IPS-NIHi7 (cell line): Measurements from ENCODE around the gene GAL3ST2.
"Not testable (repeated sequence)": the region's sequence is repeated elsewhere in the genome, so short reads cannot be mapped to it uniquely, and the experiment has no call there.

Experiments
- DNase-seq: peaks from one replicate; pipeline ENCODE4 v3.0.0; 2012; ENCODE audit warnings: mixed read lengths; ENCODE audit errors: extremely low spot score

The GAL3ST2 gene

DNA sequence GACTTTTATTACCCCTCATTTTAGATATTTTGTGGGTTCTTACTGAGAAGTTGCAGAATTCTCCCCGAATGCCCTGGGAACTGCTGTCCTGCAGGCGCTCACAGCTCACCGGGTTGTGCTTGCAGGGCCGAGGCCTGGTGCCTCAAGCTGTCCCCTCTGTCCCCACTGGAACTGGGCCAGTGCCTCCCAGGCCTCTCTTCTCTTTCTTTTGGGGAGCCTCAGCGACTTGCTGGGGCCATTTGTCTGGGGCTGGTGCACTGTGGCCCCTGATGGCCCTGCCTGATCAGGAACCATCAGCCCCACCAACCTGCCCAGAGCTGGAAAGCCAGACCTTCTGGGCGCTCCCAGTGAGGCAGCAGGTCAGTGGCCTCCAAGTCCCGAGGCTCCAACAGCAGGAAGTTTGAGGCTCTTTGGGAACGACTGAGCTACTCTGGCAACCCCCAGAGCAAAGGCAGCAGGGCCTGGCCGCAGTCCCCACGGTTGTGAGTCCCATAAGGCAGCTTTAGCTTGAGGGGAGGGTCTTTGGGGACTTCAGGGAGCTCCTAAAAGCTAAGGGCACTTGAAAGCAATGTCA, 17.7 kb downstream of the GAL3ST2 start:
- no peak for DNase-seq

GRCh38 chr2:241795021-241795999, 18.7 kb downstream of the GAL3ST2 start:
- DNase-seq: no peak

DNA sequence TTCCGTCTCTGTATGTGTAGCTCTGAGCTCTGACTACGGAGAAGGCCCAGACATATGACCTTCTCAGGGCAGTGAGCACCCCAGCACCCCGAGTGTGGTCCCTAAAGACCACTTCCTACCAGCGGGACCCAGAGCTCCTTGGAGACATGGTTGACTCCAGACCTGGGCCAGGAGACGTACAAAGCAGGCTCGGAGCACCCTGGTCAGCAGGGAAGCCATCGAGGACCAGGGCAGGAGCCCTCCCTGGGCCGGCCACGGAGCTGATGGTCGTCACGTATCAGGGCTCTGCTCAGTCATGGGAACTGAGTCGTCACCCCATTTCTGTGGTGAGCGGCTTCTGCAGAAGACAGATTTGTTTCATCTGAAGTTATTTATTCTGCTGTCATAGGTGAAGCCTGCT, 19.6 kb downstream of the GAL3ST2 start:
- DNase-seq: no peak

DNA sequence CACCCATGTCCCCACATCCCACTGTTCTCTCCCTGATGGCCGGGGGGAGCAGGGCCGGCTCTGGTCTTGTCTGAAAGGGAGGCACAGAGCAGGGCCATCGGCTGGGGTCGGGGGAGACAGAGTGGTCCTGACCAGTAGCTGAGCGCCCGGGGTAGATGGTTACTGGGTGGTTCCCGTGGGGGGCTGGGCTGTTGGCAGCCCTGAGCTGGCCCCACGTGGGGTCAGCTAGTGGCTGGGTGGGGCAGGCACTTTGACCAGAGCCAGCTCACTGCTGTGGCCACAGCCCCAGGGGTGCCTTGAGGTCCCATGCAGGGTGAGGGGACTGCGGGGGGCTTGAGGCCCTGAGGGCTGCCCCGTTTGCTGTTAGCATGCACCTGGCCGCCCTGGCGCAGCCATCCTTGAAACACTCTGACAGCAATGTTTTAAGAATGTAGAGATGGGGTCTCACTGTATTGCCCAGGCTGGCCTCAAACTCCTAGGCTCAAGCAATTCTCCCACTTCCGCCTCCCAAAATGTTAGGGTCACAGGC, 20.1 kb downstream of the GAL3ST2 start:
- no peak for DNase-seq

DNA sequence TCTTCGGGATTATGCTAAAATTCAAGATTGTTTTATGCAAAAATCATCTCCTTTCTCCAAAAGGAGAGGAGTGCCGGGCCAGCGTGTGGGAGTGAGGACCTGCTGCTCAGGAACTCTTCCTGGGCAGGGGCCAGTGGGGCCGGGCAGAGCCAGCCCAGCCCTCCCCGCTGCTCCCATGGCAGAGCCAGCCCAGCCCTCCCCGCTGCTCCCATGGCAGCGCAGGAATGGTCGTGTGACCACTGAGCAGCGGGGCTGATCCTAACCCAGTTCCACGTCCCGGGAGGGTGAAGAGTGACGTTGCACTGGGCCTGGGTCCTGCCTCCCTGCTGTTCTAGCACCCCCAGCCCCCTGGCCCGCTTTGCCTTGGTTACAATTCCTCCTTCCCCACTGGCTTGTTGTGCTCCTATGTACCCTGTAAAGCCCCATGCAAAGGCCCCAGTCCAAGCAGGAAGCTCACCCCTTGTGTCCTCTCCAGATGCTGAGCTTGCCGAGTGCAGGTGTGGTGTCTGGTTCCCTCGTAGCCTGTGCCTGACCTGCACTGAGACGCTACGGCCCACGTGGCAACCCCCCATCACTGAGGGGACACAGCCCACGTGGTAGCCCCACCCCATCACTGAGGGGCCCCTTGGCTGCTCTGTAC, 20.9 kb downstream of the GAL3ST2 start:
- DNase-seq: no peak

DNA sequence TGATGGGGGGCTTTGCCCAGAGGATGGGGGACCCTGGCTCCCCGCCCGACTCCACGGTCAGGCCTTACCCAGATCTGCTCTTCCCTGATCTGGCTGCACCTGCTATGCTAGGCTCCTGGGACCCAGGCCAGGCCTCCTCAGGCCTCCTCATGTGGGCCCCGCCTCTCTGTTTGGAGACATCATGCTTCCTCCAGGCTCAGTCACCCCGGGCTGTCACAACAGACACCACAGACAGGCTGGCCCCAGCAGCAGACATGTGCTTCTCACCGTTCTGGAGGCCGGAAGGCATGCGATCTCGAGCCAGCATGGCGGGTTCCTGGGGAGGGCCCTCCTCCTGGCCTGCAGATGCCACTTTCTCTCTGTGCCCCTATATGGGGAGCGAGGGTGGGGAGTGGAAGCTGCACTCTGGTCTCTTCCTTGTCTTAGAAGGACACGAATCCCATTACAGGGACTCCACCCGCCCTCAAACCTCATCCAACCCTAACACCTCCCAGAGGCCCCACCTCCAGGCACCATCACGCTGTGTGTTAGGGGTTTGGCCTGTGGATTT, 21.5 kb downstream of the GAL3ST2 start:
- peak; percentile 10 for DNase-seq

- DNase-seq: no peak
Measured at GRCh38 chr2:241798631-241799521, 22.3 kb downstream of the GAL3ST2 start.

GRCh38 chr2:241799522-241800197, 23.0 kb downstream of the GAL3ST2 start:
- DNase-seq: no peak

GRCh38 chr2:241800198-241800903, 23.7 kb downstream of the GAL3ST2 start:
- not testable (repeated sequence) for DNase-seq

GRCh38 chr2:241801611-241802420, 25.2 kb downstream of the GAL3ST2 start:
- peak; percentile 74 for DNase-seq

DNA sequence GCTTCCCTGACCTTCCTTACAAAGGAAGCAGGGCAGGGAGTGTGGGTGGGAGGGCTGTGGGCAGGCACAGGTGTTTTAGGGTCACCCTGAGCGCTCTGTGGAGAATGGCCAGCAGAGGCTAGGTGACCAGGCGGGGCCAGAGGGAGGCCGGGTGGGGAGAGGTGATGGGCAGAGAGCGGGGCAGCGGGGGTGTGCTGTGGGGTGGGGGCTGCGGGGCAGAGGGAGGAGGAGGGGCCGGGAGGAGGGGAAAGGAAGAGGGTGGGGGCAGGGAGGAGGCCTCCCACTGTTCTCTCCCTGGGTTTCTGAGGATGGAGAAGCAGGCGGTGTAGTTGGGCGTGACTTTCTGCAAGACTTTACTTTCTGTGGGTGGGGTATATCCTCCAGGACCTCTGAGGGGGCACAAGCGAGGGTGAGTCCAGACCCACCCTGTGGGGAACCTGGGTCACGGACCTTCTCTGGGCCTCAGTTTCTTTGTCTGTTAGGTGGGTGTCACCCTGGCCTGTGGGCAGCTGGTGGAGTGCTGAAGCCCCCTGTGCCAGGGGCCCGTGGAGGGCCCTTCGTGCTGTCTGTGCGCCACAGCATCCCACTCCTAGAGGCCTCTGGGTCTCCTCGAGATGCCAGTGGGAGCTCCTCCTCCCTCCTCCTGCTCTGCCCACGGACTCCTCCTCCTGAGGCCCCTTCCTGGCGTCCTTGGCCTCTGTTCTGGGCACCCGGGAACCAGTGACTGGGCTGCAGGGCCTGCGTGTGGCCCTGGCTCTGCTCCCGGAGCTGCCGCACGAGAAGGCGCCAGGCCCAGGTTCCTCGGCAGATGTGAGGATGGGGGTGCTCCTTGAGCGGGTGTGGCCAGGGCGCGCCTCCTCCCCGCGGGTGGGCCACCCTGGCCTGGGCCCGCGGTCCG, 26.0 kb downstream of the GAL3ST2 start:
- DNase-seq: peak; percentile 10

DNA sequence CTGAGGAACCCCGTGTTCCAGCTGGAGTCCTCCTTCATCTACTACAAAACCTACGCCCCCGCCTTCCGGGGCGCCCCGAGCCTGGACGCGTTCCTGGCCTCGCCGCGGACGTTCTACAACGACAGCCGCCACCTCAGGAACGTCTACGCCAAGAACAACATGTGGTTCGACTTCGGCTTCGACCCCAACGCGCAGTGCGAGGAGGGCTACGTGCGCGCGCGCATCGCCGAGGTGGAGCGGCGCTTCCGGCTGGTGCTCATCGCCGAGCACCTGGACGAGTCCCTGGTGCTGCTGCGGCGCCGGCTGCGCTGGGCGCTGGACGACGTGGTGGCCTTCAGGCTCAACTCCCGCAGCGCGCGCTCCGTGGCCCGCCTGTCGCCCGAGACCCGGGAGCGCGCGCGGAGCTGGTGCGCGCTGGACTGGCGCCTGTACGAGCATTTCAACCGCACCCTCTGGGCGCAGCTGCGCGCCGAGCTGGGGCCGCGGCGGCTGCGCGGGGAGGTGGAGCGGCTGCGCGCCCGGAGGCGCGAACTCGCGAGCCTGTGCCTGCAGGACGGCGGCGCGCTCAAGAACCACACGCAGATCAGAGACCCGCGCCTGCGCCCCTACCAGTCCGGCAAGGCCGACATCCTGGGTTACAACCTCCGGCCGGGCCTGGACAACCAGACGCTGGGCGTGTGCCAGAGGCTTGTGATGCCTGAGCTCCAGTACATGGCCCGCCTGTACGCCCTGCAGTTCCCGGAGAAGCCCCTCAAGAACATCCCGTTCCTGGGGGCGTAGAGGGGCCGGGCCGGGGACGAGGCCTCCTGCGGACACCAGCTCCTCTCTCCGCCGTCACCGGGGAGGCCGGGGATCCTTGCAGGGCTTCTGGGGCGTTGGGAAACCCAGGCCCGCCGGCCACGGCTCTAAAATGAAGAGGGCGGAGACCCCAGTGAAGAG, 27.0 kb downstream of the GAL3ST2 start:
- peak; percentile 46 for DNase-seq

DNA sequence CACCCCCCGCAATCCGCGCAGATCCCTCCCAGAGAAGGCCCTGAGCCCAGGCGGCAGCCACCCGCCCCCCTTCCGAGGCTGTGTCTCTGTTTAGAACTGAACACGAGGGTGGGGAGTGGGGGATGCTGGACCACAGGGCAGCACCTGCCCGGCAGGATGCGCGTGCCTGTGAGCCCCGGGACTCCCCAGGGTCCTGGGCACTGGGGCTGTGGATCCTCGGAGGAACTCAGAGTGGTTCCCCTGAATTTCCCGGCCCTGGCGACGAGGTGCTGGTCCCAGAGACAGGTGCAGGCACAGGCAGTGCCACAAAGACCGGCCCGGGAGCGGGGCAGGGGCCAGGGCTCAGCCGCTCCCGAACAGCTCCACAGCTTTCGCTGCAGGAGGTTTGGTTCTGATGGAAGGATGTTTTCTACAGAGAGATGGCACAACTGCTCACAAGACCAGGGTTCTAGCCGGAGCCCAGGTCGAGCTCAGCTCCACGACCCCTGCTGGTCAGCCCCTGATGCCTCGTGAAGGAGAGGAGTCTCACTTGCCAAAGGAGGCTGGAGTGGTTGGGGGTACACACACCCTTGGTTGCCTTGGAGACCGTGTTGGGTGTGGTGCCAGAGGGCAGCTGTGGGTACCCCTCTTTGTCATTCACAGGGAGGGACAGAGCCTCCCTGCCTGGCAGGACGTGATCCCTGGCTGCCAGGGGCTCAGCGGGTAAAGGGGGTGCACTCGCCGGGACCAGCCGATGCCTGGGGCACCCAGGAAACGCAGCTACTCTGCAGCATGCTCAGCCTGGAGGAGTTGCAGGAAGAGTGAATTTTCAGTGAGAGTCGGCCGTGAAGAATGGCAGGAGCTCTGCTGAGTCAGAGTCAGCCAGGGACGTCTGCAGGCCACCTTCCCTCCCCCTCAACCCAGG, 28.0 kb downstream of the GAL3ST2 start:
- DNase-seq: peak; percentile 31

GRCh38 chr2:241806217-241806616, 29.6 kb downstream of the GAL3ST2 start:
- not testable (repeated sequence) for DNase-seq

DNA sequence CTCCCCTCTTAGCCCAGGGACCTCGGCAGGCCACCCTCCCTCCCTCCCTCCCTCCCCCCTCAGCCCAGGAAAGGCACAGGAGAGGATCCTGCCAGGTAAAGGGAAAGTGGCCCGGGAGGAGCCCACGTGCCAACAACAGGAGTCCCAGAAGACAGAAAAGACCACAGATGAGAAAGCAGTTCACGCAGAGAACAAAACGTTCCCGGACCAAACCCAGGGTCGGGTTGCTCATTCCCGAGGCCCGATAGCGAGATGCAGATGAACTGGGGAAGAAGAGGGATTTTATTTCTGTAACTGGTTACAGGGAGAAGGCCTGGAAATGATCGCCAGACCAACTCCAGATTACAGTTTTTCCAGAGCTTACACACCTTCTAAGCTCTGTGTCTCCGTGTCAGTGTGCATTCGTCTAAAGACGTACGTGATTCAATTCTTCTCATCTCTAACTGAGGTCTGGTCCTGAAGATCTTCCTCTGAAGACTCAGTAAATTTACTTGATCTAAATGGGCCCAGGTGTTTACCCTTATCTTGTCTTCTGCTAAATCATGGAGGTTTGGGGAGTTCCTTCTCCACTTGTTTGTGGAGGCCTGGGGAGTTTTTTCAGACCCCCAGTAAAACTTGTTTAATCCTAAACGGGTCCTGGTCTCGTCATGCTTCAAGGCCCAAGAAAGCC, 31.6 kb downstream of the GAL3ST2 start:
- DNase-seq: peak; percentile 36
